C4-2B (cell line): ENCODE results near the gene RBM28.

ENCODE experiments used
- H3K27ac ChIP-seq: fragments of 450-650 bp; 2 replicates; pipeline ENCODE4 v1.5.1; 2017
- ZFX ChIP-seq: fragments of 450-650 bp; IDR thresholded peaks from 2 replicates; pipeline ENCODE4 v1.6.1; 2017
- TF ChIP-seq, protein P1 (sequence below): fragments of 450-650 bp; conservative IDR thresholded peaks from 2 replicates; pipeline ENCODE4 v1.5.1; 2017; ENCODE audit warnings: mild to moderate bottlenecking

Gene RBM28

GRCh38 chr7:128274246-128274883 is 69.3 kb downstream of the RBM28 start:
- H3K27ac ChIP-seq: no peak overlapping the region
- TF ChIP-seq, protein P1, sequence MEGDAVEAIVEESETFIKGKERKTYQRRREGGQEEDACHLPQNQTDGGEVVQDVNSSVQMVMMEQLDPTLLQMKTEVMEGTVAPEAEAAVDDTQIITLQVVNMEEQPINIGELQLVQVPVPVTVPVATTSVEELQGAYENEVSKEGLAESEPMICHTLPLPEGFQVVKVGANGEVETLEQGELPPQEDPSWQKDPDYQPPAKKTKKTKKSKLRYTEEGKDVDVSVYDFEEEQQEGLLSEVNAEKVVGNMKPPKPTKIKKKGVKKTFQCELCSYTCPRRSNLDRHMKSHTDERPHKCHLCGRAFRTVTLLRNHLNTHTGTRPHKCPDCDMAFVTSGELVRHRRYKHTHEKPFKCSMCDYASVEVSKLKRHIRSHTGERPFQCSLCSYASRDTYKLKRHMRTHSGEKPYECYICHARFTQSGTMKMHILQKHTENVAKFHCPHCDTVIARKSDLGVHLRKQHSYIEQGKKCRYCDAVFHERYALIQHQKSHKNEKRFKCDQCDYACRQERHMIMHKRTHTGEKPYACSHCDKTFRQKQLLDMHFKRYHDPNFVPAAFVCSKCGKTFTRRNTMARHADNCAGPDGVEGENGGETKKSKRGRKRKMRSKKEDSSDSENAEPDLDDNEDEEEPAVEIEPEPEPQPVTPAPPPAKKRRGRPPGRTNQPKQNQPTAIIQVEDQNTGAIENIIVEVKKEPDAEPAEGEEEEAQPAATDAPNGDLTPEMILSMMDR: no peak
- TF ChIP-seq ZFX: no peak

DNA sequence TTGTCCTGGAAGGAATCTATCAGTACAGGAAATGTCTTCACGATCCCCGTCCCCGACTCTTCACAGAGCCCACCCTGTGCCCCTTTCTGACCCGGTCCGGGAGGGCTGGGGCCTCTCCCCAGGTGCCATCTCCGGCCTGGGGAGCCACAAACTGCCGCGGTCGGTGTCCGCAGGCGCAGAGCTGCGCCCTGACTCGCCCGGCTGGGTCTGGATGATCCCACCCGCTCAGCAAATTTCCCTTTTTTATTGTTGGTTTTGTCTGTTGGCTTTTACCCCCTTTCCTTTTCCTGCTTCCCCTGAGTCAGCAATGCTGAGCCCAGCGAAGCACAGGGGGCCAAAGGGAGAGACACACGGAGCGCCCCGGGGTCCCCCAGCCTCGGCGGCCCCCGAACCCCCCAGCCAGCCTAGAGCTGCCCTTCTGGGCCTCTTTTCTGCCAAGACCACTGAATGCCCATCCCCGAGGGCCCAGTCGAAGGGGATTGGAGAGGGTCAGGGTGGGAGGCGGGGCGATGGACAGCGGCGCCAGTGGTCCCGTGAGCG is 71.7 kb downstream of the RBM28 start:
- TF ChIP-seq, protein P1: no peak
- TF ChIP-seq ZFX: no peak
- H3K27ac ChIP-seq: no peak overlapping the region

- TF ChIP-seq ZFX: no peak
- TF ChIP-seq, protein P1: no peak
- H3K27ac ChIP-seq: no peak overlapping the region
Measured at GRCh38 chr7:128271471-128271941, 72.2 kb downstream of the RBM28 start.

GRCh38 chr7:128270826-128271272 is 72.9 kb downstream of the RBM28 start:
- no peak overlapping the region for H3K27ac ChIP-seq
- TF ChIP-seq, protein P1: no peak
- no peak for TF ChIP-seq ZFX

GRCh38 chr7:128268233-128268632 is 75.5 kb downstream of the RBM28 start:
- no peak overlapping the region for H3K27ac ChIP-seq
- TF ChIP-seq, protein P1: no peak
- TF ChIP-seq ZFX: no peak

DNA sequence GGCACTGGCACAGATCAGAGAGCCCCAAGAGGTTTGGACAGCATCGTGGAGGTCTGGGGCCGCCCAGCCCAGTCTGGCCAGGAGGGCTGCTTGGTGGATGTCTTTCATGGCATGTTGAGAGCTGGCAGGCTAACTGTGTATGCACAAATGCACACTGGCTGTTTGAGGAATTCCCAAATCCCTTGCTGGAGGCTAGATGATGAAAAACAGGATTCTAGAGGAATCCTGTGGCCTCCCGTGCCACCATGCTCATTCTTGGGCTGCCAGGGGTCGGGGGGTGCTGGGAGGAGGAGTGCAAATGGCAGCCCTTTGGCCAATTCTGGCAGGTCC is 76.1 kb downstream of the RBM28 start:
- TF ChIP-seq, protein P1: no peak
- TF ChIP-seq ZFX: no peak
- H3K27ac ChIP-seq: no peak overlapping the region

DNA sequence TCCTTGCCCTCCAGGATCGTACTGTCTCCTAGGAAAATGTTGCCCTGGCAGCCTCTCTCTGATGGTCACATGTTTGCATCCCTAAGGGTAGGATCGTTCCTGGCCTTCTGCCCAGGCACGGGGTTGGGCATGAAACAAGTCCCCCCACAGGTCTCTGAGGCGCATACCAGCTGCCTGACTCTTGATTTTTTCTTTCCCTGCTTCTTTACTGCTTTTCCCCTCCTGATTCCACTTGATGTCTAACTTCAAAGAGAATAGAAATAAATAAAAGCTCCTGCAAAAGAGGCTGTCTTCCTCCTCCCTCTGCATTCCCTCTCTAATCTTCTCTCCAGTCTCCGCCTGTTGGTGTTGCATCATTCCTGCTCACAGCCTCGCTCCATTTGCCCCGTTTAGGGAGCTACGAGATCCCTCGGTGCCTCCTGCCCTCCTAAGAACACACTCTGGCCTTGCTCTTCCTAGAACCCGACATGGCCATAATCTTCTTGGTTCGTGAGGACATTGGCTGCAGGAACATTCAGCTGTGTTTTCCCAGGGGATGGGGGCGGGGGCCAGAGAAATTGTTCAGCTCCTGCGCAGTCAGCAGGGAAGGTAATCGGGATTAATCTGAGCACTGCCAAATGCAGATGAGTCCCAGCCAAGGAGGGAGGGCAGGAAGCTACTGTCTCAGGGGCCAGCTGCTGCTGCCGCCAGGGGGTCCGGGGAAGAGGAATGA is 76.7 kb downstream of the RBM28 start:
- no peak overlapping the region for H3K27ac ChIP-seq

More for the DNA sequence above, 76.7 kb downstream of the RBM28 start:
- TF ChIP-seq, protein P1: no peak
- no peak for TF ChIP-seq ZFX
